Raji (cell line): ENCODE results near the gene HOXA7.

Experiments used
- POLR2A ChIP-seq: IDR thresholded peaks from 2 replicates; pipeline ENCODE4 v1.6.1; 2011; ENCODE audit warnings: low read depth, low read length, control low read depth; ENCODE audit not compliant: insufficient read depth

HOXA7 gene

GRCh38 chr7:27156508-27156898 lies at the start of gene HOXA7:
Gene HOXA7 (minus strand): TSS chr7:27156675. CDS start chr7:27156545, 130 bp downstream.
- no peak for TF ChIP-seq POLR2A

- no peak for TF ChIP-seq POLR2A
Measured at GRCh38 chr7:27205325-27206280, 49.1 kb upstream of the HOXA7 start.

- TF ChIP-seq POLR2A: no peak
Measured at GRCh38 chr7:27204851-27205322, 48.4 kb upstream of the HOXA7 start.

GRCh38 chr7:27203964-27204594 lies 47.6 kb upstream of the HOXA7 start:
- TF ChIP-seq POLR2A: no peak

GRCh38 chr7:27203365-27203953 lies 47.0 kb upstream of the HOXA7 start:
- TF ChIP-seq POLR2A: no peak

GRCh38 chr7:27202862-27203134 lies 46.3 kb upstream of the HOXA7 start:
- TF ChIP-seq POLR2A: no peak

- TF ChIP-seq POLR2A: no peak
Measured at GRCh38 chr7:27202018-27202861, 45.8 kb upstream of the HOXA7 start.

- no peak for TF ChIP-seq POLR2A
Measured at GRCh38 chr7:27201580-27202017, 45.1 kb upstream of the HOXA7 start.

- no peak for TF ChIP-seq POLR2A
Measured at GRCh38 chr7:27200761-27201579, 44.5 kb upstream of the HOXA7 start.

- no peak for TF ChIP-seq POLR2A
Measured at GRCh38 chr7:27199849-27200760, 43.6 kb upstream of the HOXA7 start, which contains the start of gene HOXA13. Gene HOXA13 (minus strand): TSS chr7:27200091. CDS start chr7:27200077, 14 bp downstream.

GRCh38 chr7:27198871-27199801 lies 42.7 kb upstream of the HOXA7 start:
- no peak for TF ChIP-seq POLR2A

GRCh38 chr7:27198138-27198841 lies 41.8 kb upstream of the HOXA7 start:
- TF ChIP-seq POLR2A: no peak
